ENCODE measurements around the gene SHROOM3.

The SHROOM3 gene

GRCh38 chr4:76752861-76753501, 318.0 kb downstream of the SHROOM3 start:
- Mint-ChIP-seq H3K27ac (peak overlapping the region; percentile 90 to 95 (median 93)), H3K4me3 (peak overlapping the region in 2 of 3 experiments; percentile 40 to 51), H3K27me3 (ENCODE audit: low read depth) (no peaks in the 10 kb centered on the region), H3K9me3 (peaks cover 4% of the 10 kb centered on the region), H3K36me3 (ENCODE audit: low read depth) (peaks cover 59% of the 10 kb centered on the region), H3K4me1 (peaks cover 54% of the 10 kb centered on the region)
- TF ChIP-seq CTCF (IDR thresholded peaks at IDR 0.05; ENCODE audit: unreplicated experiment in 3 of 3), result no peak

GRCh38 chr4:76753814-76754213, 318.8 kb downstream of the SHROOM3 start:
- peaks cover 4% of the 10 kb centered on the region for H3K9me3 Mint-ChIP-seq
- peak overlapping the region; percentile 90 to 95 (median 93) for H3K27ac Mint-ChIP-seq

GRCh38 chr4:76754439-76754838, 319.4 kb downstream of the SHROOM3 start:
- H3K9me3 Mint-ChIP-seq, result peaks cover 4% of the 10 kb centered on the region
- no peak for TF ChIP-seq CTCF (IDR thresholded peaks at IDR 0.05; ENCODE audit: unreplicated experiment in 3 of 3)
- peak overlapping the region; percentile 90 to 95 (median 93) for H3K27ac Mint-ChIP-seq
- peaks cover 46% of the 10 kb centered on the region for H3K4me1 Mint-ChIP-seq
- H3K27me3 Mint-ChIP-seq (ENCODE audit: low read depth), result no peaks in the 10 kb centered on the region
- peaks cover 55% of the 10 kb centered on the region for H3K36me3 Mint-ChIP-seq (ENCODE audit: low read depth)
- H3K4me3 Mint-ChIP-seq, result no peak overlapping the region

More at GRCh38 chr4:76753814-76754213, 318.8 kb downstream of the SHROOM3 start:
- Mint-ChIP-seq H3K27me3 (ENCODE audit: low read depth) (no peaks in the 10 kb centered on the region), H3K36me3 (ENCODE audit: low read depth) (peaks cover 60% of the 10 kb centered on the region), H3K4me1 (peaks cover 51% of the 10 kb centered on the region), H3K4me3 (peak overlapping the region in 1 of 3 experiments; percentile 3)
- TF ChIP-seq CTCF (IDR thresholded peaks at IDR 0.05; ENCODE audit: unreplicated experiment in 3 of 3), result no peak

- Mint-ChIP-seq H3K9me3 (peaks cover 4% of the 10 kb centered on the region), H3K4me3 (no peak overlapping the region), H3K27ac (peak overlapping the region; percentile 14 to 93 (median 70))
These were observed 320.7 kb downstream of the SHROOM3 start for GRCh38 chr4:76755756-76756155.

GRCh38 chr4:76756416-76756815, 321.4 kb downstream of the SHROOM3 start:
- peaks cover 53% of the 10 kb centered on the region for H3K36me3 Mint-ChIP-seq (ENCODE audit: low read depth)
- no peaks in the 10 kb centered on the region for H3K27me3 Mint-ChIP-seq (ENCODE audit: low read depth)
- no peak overlapping the region for H3K4me3 Mint-ChIP-seq
- peaks cover 3% of the 10 kb centered on the region for H3K9me3 Mint-ChIP-seq
- peak overlapping the region in 1 of 3 experiments; percentile 14 for H3K27ac Mint-ChIP-seq
- TF ChIP-seq CTCF (IDR thresholded peaks at IDR 0.05; ENCODE audit: unreplicated experiment in 3 of 3), result no peak
- H3K4me1 Mint-ChIP-seq, result peaks cover 47% of the 10 kb centered on the region

More at GRCh38 chr4:76755756-76756155, 320.7 kb downstream of the SHROOM3 start:
- Mint-ChIP-seq H3K27me3 (ENCODE audit: low read depth) (no peaks in the 10 kb centered on the region), H3K4me1 (peaks cover 47% of the 10 kb centered on the region), H3K36me3 (ENCODE audit: low read depth) (peaks cover 52% of the 10 kb centered on the region)
- no peak for TF ChIP-seq CTCF (IDR thresholded peaks at IDR 0.05; ENCODE audit: unreplicated experiment in 3 of 3)

GRCh38 chr4:76757418-76757939, 322.4 kb downstream of the SHROOM3 start:
- peaks cover 54% of the 10 kb centered on the region for H3K36me3 Mint-ChIP-seq (ENCODE audit: low read depth)

More at GRCh38 chr4:76757418-76757939, 322.4 kb downstream of the SHROOM3 start:
- Mint-ChIP-seq H3K4me3 (no peak overlapping the region), H3K27me3 (ENCODE audit: low read depth) (no peaks in the 10 kb centered on the region), H3K9me3 (no peaks in the 10 kb centered on the region), H3K4me1 (peaks cover 48% of the 10 kb centered on the region), H3K27ac (peak overlapping the region in 1 of 3 experiments; percentile 35)
- TF ChIP-seq CTCF (IDR thresholded peaks at IDR 0.05; ENCODE audit: unreplicated experiment in 3 of 3), result no peak

Measured in nephron (organoid).